Measurements from ENCODE around the gene YTHDF2. TPM values are rescaled to one million over a fixed set of nuclear protein-coding genes. Genes with fewer than 3 reads are reported as not detected.
A peak's percentile ranks its signal among the peaks of the same experiment; 100 is the strongest.

YTHDF2 gene
- total RNA-seq, 1 experiment from 2014 or later: 51.5 TPM

DNA sequence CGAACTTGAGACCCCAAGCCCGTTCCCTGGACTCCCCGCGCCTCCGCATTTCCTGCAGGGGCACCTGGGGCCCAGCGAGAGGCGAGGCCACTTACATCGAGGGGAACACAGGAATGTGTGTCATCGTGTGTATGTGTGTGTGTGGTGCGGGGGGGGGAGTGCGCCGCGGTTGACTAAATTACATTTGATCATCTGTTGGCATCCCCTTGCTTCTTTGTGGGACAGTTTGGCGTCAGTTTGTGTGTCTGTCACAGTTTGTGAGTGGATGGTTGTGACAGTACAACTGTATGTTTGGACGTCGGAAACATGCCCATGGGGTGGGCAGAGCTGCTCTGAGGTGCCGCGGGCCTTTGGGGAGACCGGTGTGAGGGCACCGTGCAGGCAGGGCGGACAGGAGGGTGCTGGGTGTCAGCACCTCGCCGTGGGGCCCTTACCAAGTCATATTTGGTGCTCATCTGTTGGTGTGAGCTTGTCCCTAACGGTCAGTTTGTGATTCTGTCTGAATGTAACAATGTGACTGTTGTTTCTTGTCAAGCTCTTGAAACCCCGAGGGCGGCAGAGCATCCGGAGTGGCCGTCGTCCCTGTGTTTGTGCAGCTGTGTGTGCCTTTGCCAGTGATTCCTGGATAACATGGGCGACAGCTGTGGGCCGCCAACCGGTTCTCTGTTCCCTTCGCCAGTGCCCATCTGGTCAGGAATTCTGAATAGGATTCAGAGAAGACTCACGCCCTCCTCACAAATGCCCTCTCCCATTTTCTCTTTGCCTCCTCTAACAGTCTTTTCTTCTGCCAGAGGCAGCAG, 76.1 kb downstream of the YTHDF2 start:
- no peaks in the 10 kb centered on the region for H3K4me1 ChIP-seq
- intact Hi-C loops (cut with micrococcal nuclease; ENCODE audit: unreplicated experiment): no loop called here
- DNase-seq: no peak
- no peaks in the 10 kb centered on the region for H3K36me3 Mint-ChIP-seq (ENCODE audit: insufficient read depth, unreplicated experiment)
- CTCF ChIA-PET: no interaction called here
- no peaks in the 10 kb centered on the region for H3K9me3 ChIP-seq
- POLR2A ChIA-PET: no interaction called here
- no TSS peak for BruUV-seq (replicated peaks)
- H3K27ac Mint-ChIP-seq (ENCODE audit: unreplicated experiment): no peak overlapping the region
- no peaks in the 10 kb centered on the region for H3K27me3 ChIP-seq (replicated peaks; ENCODE audit: control insufficient read depth, insufficient read depth, low read length)
- H3K4me3 Mint-ChIP-seq (ENCODE audit: unreplicated experiment): no peak overlapping the region
- H3K9me3 Mint-ChIP-seq (ENCODE audit: unreplicated experiment): no peaks in the 10 kb centered on the region
- TF ChIP-seq, protein P1, sequence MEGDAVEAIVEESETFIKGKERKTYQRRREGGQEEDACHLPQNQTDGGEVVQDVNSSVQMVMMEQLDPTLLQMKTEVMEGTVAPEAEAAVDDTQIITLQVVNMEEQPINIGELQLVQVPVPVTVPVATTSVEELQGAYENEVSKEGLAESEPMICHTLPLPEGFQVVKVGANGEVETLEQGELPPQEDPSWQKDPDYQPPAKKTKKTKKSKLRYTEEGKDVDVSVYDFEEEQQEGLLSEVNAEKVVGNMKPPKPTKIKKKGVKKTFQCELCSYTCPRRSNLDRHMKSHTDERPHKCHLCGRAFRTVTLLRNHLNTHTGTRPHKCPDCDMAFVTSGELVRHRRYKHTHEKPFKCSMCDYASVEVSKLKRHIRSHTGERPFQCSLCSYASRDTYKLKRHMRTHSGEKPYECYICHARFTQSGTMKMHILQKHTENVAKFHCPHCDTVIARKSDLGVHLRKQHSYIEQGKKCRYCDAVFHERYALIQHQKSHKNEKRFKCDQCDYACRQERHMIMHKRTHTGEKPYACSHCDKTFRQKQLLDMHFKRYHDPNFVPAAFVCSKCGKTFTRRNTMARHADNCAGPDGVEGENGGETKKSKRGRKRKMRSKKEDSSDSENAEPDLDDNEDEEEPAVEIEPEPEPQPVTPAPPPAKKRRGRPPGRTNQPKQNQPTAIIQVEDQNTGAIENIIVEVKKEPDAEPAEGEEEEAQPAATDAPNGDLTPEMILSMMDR (IDR thresholded peaks at IDR 0.05; ENCODE audit: insufficient read depth in 1 of 2, low read depth in 1 of 2, low read length in 1 of 2, severe bottlenecking in 1 of 2, unreplicated experiment in 1 of 2): no peak
- no peaks in the 10 kb centered on the region for H3K4me1 Mint-ChIP-seq (ENCODE audit: low read depth, unreplicated experiment)
- peaks cover 17% of the 10 kb centered on the region for H3K27me3 Mint-ChIP-seq (ENCODE audit: insufficient read depth, unreplicated experiment)
- H3K36me3 ChIP-seq (ENCODE audit: control insufficient read depth, insufficient read depth, low read length): no peaks in the 10 kb centered on the region
- H3K4me3 ChIP-seq (ENCODE audit: low read depth, low read length): 0 out of 2 replicates have a peak overlapping the region, but pooled peaks have one; percentile 16

DNA sequence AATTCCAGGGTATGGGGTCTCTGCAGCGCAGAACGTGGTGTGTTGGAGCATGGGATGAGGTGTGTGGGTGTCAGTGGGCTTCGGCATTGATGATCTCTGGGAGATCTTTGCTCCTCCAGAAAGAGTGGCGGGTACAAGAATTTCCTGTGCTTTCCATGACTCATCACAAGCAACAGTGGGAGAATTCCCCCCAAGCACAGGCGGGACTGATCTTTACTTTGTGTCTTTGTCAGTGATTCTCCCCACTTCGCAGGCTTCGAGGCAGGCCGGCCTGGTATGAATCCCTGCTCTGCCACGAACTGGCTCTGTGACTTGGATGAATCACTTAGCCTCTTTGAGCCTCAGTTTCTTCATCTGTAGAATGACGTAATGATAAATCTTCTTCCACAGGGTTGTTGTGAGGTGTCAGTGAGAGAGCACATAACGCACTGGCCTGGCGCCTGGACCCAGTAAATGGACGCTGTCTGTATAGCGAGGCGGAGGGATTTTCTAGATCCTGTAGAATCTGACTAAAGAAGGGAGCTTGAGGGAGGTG, 77.3 kb downstream of the YTHDF2 start:
- Histone ChIP-seq H3K9me3 (no peaks in the 10 kb centered on the region), H3K4me3 (ENCODE audit: low read depth, low read length) (no peak overlapping the region), H3K36me3 (ENCODE audit: control insufficient read depth, insufficient read depth, low read length) (no peaks in the 10 kb centered on the region), H3K4me1 (no peaks in the 10 kb centered on the region), H3K27me3 (replicated peaks; ENCODE audit: control insufficient read depth, insufficient read depth, low read length) (no peaks in the 10 kb centered on the region; the same call in 1 of the 2 replicates)
- TF ChIP-seq, protein P1 (IDR thresholded peaks at IDR 0.05; ENCODE audit: insufficient read depth in 1 of 2, low read depth in 1 of 2, low read length in 1 of 2, severe bottlenecking in 1 of 2, unreplicated experiment in 1 of 2): no peak
- H3K9me3 Mint-ChIP-seq (ENCODE audit: unreplicated experiment): no peaks in the 10 kb centered on the region
- POLR2A ChIA-PET: no interaction called here
- no peaks in the 10 kb centered on the region for H3K4me1 Mint-ChIP-seq (ENCODE audit: low read depth, unreplicated experiment)
- no peaks in the 10 kb centered on the region for H3K36me3 Mint-ChIP-seq (ENCODE audit: insufficient read depth, unreplicated experiment)
- intact Hi-C loops (cut with micrococcal nuclease; ENCODE audit: unreplicated experiment): no loop called here
- peaks cover 17% of the 10 kb centered on the region for H3K27me3 Mint-ChIP-seq (ENCODE audit: insufficient read depth, unreplicated experiment)
- CTCF ChIA-PET: no interaction called here
- BruUV-seq (replicated peaks): no TSS peak
- no peak overlapping the region for H3K4me3 Mint-ChIP-seq (ENCODE audit: unreplicated experiment)
- H3K27ac Mint-ChIP-seq (ENCODE audit: unreplicated experiment): no peak overlapping the region
- no peak for DNase-seq

DNA sequence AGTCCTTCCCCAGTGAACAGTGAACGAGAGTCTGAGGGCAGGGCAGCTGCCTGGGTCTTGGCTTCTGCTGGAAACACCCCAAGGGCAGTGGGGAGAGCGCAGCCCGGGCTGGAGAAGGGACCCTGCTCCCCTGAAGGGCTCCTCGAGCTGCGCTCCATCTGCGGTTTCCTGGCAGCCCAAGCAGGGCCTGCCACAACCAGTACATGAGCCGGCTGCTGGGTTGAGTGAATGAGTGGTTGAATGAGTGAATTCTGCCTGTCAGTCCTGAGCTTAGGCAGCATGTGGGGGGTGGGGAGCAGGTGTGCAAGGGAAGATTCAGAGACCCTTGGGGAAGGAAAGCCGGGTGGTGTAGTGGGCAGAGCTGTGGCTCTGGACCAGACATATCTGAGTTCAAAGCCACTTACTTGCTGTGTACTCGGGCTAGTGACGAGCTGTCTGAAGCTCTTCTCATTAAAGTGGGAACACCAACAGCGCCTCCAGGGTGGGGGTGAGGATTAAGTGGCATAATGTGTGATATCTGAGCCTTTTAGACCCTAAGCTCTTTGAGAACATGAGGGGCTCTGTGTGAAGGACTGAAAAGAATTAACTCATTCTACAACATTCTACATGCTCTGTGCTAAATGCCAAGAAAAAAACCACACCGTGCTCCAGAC, 78.9 kb downstream of the YTHDF2 start:
- intact Hi-C loops (cut with micrococcal nuclease; ENCODE audit: unreplicated experiment): no loop called here
- ChIA-PET CTCF (no interaction called here), POLR2A (no interaction called here)
- no peaks in the 10 kb centered on the region for H3K36me3 Mint-ChIP-seq (ENCODE audit: insufficient read depth, unreplicated experiment)
- H3K27ac Mint-ChIP-seq (ENCODE audit: unreplicated experiment): no peak overlapping the region
- H3K4me3 ChIP-seq (ENCODE audit: low read depth, low read length): no peak overlapping the region
- H3K4me1 Mint-ChIP-seq (ENCODE audit: low read depth, unreplicated experiment): no peaks in the 10 kb centered on the region
- no peaks in the 10 kb centered on the region for H3K9me3 ChIP-seq
- TF ChIP-seq, protein P1 (IDR thresholded peaks at IDR 0.05; ENCODE audit: insufficient read depth in 1 of 2, low read depth in 1 of 2, low read length in 1 of 2, severe bottlenecking in 1 of 2, unreplicated experiment in 1 of 2): no peak
- H3K4me1 ChIP-seq: no peaks in the 10 kb centered on the region
- no TSS peak for BruUV-seq (replicated peaks)
- no peak for DNase-seq
- no peaks in the 10 kb centered on the region; the same call in 1 of the 2 replicates for H3K27me3 ChIP-seq (replicated peaks; ENCODE audit: control insufficient read depth, insufficient read depth, low read length)
- no peaks in the 10 kb centered on the region for H3K36me3 ChIP-seq (ENCODE audit: control insufficient read depth, insufficient read depth, low read length)
- no peak overlapping the region for H3K4me3 Mint-ChIP-seq (ENCODE audit: unreplicated experiment)
- no peaks in the 10 kb centered on the region for H3K9me3 Mint-ChIP-seq (ENCODE audit: unreplicated experiment)
- H3K27me3 Mint-ChIP-seq (ENCODE audit: insufficient read depth, unreplicated experiment): peaks cover 17% of the 10 kb centered on the region
